Renal pelvis (tissue), 4 donors: ENCODE measurements around the gene EPB41L4A. TPM values are rescaled to one million over a fixed set of nuclear protein-coding genes. Genes with fewer than 3 reads are reported as not detected.

Experiments used
- DNase-seq: peaks from one replicate; pipeline ENCODE4 v3.0.0-alpha.2; 2013
- polyA plus RNA-seq, 3 donors: library from polyadenylated mRNA; unstranded; fragments of 120-200 nt; gene quantifications; one replicate each; pipeline ENCODE4 v1.2.1, GENCODE V29; 2013; ENCODE audit not compliant: insufficient read length in 3 of 3

EPB41L4A gene
- polyA plus RNA-seq, 3 donors, result 21.4 to 32.4 (median 24.5) TPM

DNA sequence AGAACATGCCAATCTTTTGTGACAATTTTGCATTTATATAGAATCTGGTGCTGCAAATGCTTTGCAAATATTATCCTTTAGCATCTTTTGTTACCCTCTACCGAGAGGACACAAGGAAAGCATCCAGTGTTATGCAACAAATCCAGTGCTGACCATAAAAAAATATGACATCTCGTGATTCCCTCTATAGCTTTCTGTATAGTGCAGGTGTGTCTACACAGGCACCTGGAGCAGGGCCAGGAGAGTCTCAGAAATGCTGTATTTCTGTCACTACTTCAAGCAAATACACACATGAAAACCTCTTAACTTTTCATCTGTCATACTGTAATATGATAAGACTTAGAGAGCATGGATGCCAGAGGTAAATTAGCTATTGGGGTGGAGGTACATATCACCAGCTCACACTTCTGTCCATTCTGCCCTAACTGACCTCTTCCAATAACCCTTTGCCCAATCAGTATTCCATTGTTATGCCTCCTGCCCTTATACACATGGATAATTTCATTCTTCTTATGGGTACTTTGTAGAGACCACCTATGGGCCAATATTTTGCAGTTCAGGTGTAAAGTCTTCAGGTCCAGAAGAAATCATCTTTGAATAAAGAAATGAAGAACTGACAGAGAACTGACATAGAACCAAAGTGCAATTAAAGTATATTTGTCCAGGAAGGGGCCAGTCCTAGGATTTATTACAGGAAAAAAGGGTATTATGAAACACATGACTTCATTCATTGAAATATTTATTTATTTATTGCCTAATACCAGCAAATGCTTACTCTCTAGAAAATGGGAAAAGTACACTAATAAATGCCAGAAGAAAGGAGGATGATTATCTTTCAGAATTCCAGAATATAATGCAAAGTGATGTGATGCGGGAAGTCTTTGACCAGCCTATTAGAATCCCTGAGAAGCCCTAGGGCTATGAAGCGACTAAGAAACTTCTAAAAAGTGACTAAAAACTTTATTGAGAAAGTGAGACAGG lies 106.5 kb downstream of the EPB41L4A start:
- DNase-seq, result no peak

DNA sequence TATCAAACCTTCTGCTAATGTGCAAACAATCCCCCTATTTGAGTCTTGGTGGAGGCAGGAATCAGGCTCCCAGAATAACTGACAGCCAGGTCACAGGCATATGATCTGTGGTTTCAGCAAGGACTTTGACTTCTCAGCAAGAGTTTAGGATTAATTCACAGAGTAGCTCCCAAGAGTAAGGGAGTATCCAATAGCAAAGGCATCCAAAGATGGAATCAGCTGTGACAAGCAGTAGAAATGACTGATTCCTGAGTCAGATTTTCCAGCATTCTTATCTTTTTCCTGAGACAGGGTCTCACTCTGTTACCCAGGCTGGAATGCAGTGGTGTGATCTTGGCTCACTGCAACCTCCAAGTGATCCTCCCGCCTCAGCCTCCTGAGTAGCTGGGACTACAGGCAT lies 108.3 kb downstream of the EPB41L4A start:
- DNase-seq, result no peak

DNA sequence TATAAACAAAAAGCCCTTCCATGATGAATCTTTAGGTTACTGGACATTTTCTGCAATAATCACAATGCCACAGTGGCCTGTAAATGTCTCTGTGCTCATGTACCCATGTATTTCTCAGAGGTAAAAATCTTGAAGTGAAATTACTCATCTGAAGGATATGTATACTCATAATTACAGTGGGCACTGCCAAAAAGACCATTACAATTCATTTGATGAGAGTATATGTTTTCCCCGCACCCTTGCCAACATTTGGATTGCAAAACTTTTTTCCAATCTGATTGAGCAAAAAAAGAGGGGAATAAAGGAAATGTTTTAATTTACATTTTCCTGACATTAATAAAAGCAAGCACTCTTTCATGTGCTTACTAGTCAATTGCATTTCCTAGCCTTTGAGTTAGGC lies 110.5 kb downstream of the EPB41L4A start:
- no peak for DNase-seq

DNA sequence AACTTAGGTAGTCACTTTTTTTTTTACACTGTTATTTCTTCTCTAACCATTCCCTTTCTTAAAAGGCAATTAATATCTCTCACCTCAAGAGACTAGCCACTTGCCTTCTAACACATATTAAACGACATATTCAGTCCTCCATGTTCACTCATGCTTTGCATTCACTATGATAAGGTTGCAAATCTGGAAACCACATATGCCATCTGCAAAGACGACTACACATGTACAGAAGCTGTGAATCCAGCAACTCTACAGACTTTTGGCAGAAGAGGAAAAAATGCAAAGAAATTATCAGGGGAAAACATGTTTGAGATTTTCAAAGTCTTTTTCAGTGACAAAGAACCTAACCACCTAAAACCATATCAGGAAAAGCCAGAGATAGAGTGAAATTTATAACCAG lies 112.1 kb downstream of the EPB41L4A start:
- DNase-seq, result no peak

DNA sequence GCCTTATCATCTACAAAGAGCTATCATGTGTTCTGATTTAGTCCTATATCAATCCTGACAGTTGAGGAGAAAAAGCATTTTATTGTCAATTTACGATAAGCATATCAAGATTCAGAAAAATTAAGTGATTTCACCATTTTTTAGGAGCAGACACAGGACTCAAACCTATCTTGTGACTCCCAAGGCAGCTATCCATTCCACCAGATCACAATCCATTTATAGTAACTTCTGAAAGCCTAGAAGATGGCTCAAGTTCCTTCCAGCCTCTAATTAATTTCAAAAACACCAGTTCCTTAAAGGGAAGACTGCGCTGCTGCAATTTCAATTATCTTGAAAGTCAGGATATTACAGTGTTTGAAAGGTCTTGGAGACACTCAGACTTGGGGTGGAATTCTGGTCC lies 114.3 kb downstream of the EPB41L4A start:
- no peak for DNase-seq

DNA sequence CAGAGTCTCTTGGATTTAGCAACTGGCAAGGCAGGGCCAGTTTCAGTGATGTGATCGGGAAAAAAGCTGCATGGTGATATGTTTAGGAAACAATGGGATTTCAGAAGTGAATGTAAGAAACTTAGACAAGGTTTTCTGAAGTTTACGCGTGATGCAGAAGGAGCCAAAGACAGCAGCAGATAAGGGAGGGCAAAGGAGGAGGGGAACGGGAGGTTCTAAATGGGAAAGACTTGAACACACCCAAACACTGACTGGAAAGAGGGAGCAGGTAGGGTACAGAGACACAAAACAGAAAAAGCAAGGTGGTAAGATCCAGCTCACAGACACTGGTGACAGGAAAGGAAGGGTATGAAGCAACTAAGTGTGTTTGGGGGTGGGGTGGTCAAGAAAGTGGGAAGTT lies 115.4 kb downstream of the EPB41L4A start:
- no peak for DNase-seq

DNA sequence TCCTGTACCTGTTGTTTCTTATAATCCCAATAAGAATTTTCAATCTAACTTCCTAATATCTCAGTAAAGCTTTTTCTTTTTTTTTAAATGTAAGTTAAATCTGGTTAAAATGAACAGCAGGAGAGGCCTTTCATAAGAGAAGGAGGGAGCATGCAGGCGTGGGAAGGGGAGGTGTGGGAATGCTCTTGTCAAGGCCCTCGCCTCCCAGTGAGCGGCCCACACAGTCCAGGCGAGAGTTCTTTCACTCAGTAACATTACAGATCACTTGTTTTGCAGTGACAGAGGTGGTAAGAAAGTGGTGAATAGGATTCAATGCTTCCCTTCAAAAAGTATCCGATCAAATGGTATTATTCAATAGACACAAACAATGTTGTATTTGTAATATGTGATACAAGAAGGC lies 125.0 kb downstream of the EPB41L4A start:
- DNase-seq, result no peak

DNA sequence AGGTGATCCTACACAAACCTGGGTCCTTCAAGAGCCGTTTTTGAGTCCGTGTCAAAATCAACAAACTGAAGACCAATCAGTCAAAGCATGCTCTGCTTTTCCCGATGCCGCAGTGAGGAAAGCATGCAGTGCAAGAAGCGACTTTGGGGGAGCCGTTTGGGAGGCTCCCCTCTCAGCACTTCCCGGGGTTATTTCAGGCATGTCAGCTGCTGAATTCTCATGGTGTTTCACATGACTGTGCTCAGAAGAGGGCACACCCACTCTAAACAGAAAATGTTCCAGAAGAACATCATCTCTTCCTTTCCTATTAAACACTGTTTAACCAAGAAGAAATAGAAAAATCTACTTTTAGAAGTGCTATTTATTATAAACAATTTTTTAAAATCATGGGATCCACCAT lies 125.5 kb downstream of the EPB41L4A start:
- DNase-seq, result no peak

DNA sequence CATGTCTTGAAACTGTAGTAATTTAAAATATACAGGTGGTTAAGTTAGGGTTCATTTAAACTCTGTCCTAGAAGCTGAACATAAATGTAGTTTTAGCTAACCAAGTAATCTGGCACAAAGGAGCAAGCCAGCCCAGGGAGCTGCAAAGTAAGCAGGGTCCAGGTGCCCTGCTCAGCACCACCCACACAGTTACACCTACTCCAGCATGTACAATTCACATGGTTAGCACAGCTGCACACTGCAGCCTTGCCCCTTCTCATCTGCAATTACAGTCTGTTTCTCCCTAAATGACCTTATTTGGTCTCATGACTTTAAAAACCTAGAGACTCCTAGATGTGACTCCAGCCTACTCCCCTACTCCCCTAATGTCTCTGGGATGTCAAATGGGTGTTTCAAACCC lies 128.4 kb downstream of the EPB41L4A start:
- no peak for DNase-seq

DNA sequence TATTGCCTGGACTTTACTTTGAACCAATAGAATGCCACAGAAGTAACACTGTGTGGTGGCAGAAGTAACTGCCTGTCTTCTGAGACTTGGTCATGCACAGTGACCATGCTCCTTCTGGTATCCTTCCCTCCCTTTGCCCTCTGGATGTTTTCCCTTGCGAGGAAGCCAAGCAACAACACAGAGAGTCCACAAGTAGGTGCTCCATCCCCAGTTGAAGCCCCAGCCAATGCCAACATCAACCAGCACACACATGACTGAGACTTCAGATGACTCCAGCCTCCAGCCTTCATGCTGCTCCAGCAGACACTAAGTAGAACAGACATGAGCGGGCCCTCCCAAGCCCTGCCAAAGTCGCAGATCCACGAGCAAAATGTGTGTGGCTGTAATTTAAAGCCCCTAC lies 129.6 kb downstream of the EPB41L4A start:
- DNase-seq, result no peak

DNA sequence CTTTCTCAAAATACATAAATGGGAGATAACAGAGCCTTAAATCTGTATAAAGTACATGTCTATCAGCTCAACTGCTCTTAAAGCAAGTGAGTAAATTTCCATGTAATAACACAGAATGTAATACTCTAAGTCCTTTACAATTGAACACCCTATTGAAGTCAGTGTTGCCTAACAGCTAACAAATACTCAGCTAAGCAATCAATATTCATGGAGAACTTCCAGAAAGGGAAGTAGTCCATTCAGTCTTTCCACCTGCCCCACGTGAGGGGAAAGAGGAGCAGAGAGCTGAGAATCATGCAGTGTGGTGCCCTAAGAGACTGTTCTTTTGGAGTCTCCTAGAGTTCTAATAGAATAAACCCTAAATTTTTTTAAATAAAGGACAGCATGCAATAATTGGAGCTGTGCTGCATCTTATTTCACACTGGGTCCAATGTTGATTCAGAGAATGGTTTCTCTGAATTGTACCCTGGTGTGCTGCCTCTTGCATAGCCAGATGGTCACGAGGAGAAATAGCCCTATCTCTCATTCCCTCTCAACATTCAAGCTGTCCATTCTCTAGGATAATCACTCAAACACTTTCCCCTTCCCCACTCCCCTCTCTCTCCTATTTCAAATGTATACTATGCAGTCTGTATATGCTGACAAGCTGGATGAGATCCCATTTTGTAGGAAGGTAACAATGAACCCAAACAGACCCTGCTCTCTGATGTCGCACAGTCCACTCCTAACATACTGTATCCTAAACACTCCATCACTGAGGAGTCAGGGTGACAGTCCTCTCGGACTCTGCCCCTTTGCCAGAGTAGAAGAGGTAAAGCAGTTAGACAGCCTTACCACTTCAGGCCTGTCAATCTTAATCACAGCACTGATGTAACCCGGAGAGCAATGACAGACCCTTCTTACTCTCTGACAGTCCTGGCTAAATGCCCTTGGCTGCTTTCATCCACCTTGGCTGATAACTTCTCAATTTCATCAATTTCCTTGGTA lies 134.8 kb downstream of the EPB41L4A start:
- no peak for DNase-seq

DNA sequence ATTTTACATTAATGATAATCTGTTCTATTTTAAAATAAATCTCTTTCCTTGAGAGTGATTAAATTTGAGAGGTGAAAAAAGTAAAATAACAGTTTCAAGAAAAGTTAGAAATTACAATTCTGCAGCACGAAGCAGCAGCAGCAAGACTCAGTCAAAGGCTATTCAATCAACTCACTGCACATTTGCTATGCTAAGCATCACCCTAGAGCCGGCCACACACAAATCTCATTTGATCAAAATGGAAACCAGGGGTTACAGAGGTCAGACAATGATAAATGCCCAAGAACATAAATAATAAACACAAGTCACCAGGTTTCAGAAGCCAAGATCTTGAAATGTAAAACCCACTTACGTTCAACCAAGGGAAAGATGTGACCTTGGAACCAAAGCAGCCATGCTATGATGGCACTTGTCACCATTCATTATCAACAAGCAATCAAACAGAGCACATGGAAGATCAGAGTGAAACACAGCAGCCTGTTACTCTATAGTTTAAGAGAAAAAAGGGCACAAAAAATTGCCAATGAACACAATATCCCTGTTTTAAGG lies 136.0 kb downstream of the EPB41L4A start:
- no peak for DNase-seq

DNA sequence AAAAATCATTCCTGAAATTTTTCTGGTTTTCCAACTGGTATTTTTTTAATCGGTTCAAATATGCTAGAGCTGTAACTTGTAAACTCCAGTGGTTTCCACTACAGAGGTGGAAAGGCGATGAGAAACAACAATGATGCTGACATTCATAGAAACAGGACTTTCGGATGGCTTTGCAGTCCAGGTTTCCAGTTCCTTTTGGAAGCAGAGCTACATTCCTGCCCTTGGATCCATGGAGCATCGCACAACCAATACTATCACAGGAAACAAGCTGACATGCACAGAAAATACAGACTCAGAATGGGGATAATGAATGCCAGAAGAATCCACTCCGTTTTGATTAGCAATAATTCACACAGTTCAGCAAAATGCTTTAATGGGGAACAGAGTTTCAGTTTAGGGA lies 140.0 kb downstream of the EPB41L4A start:
- DNase-seq, result no peak

DNA sequence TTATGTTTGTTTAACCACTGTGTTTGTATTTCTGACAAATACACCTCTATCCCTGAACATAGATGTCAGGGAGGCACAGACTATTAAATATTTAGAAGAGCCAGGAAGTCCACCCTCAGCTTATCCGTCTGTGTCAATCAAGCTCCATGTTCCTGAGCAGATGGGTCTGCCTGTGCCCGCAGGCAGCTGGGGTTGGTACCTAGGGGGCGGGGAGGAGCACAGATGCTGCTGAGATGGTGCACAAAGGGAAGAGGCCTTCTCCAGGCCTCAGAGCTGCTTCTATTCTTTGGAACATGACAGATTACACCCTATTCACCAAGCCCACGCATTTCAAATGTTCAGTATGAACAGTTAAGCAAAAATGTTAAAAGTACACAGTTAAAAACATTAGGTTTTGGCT lies 142.1 kb downstream of the EPB41L4A start:
- DNase-seq, result no peak

DNA sequence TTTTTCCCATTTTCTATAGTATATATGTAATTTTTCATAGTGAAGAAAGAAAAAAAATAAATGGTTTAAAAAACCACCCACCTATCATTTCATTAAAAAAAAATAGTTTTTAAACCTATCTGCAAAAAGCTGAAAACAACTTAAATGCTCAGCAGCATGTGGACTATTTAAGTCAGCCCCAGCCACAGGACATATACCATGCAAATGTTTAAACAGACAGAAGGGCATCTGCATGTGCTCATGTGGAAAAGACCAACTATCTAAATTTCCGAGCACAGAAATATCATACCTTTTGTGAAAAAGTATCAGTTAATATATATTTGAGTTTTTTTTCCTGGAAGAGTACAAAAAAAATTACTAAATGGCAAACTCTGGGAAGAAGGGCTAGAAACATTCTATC lies 143.4 kb downstream of the EPB41L4A start:
- no peak for DNase-seq

DNA sequence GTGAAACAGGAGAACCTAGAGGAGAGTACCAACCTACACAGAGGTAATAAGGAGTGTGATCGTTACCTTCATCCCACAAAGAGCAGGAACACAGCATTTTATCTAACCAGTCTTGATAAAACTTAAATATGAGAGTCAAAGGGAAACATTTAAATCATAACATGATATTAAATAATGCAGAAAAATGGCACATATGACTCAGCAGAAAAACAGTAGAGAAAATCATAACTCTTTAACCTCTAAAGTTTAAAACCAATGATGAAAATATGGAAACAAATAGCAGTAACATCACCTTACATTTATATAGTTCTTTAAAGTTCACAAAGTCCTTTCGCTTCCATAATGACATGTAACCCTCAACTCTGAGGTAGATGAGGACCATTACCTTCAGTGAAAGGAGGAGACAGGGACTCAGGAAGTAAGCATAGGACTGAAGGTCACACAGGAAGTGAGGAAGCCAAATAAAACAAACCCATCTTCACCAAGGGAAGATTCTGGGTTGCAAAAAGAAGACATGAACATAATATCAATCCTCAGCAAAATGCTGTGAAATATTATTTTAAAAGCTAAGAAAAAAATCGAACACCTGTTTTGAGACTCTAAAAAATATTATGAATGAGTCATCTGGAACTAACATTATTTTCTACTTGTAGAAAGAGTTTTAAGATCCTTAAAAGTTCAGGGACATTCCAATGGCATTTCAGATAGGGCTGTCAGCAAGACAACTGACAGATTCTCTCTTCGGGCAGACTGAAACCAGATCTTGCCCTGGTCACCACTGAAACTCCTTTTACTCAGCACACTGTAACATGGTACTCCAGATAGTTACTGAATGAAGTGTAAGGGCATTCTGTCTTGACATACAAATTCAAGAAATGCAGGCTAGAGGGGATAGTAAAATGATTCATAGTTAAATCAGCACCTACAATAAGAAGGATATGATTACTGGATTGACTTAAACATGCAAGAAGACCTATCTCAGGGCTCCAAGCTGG lies 148.5 kb downstream of the EPB41L4A start:
- no peak for DNase-seq

DNA sequence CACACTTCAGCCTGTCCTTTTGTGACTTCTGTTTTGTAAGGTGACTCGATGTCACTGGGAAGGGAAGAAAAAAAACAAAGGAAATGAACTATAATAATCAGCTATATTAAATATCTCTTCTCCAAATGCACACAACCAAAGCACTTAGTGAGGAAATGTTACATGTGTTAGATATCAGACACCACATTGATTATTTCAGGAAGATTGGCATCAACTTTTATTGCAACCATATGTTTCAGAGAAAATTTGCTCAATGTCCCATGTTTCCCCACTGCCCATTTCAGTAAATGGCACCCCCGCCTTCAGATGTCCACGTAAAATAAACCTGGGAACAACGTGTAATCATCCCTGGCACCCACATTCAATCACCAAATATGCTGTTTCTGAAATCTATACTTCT lies 151.8 kb downstream of the EPB41L4A start:
- no peak for DNase-seq

DNA sequence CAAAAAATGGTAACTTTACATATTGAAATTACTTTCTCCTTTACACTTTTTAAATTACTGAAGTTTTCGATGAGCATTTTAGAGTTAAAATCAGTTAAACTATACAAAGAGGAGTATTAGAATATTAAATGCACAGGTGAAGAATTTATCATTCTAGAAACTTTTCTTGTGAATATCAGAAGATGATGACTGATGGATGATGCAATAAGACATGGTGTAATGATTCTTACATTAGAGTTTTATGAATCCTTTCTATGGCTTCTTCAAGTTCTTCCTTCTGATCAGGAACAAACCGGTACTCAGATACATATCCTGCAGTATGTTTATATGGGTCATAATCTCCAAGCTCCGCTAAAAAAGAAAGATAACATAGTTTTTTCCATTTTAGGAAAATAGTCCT lies 154.4 kb downstream of the EPB41L4A start:
- DNase-seq, result no peak

DNA sequence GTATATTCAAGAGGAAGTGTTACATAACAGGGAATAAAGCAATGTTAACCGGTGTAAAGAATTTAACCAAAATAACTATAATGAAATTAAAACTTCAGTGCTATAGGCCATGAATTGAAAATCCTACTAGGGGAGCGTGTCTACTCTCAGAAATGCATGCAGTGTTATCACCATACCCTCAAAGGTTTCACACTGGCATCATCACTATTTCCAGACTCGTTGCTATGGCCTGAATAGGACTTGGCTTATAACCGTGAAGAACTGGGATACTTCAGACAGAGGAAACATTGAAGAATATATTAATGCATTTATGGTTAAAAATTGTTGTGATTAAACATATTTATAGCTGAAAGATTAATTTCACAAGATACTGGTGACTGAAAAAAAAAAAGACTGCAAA lies 154.9 kb downstream of the EPB41L4A start:
- DNase-seq, result no peak

DNA sequence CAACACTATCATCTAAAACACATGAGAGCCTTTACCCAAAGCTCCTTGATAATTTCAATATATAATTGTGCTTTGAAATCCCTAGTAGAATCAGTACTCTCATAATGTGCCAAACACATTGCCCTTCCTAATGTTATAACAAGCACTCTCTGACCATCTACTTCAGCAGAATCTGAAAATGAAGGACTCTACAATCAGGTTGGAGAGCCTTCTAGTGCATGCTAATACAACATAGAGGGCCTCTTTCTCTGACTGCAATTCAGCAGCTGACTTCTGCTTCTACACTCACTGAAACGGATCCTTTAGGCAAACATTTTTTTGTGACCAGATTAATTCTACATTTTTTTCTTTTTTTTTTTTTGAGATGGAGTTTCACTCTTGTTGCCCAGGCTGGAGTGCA lies 155.6 kb downstream of the EPB41L4A start:
- no peak for DNase-seq

DNA sequence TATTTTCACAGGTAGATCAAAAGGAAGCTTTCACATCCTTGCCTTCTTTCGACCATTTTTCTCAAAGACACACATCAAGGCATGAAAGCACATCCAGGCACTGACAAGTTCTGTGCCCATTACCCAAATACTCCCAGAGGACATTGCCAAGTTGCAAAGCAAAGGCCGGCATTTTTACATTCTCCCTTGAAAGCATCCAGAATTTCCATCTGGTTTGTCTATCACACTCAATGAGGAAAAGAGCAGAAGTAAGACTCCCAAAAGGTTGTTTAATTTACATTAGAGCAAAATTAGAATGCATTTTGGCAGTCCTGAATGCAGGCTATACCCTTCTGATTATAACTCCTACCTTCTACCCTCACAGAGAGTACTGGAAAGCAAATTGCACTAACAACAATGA lies 160.5 kb downstream of the EPB41L4A start:
- DNase-seq, result no peak
